K562 treated with DMSO at 1 percent for 12 hours (cell line): ENCODE results near the gene P2RX6. TPM values are rescaled to one million over a fixed set of nuclear protein-coding genes. Genes with fewer than 3 reads are reported as not detected.

Source experiments
- total RNA-seq: library from RNA; unstranded; fragments of 300-600 nt; gene quantifications from 2 replicates; pipeline ENCODE4 v1.2.3, GENCODE V29; 2022; ENCODE audit not compliant: insufficient read depth

The P2RX6 gene
- 2.0 and 3.0 TPM in 2 replicates for total RNA-seq

DNA sequence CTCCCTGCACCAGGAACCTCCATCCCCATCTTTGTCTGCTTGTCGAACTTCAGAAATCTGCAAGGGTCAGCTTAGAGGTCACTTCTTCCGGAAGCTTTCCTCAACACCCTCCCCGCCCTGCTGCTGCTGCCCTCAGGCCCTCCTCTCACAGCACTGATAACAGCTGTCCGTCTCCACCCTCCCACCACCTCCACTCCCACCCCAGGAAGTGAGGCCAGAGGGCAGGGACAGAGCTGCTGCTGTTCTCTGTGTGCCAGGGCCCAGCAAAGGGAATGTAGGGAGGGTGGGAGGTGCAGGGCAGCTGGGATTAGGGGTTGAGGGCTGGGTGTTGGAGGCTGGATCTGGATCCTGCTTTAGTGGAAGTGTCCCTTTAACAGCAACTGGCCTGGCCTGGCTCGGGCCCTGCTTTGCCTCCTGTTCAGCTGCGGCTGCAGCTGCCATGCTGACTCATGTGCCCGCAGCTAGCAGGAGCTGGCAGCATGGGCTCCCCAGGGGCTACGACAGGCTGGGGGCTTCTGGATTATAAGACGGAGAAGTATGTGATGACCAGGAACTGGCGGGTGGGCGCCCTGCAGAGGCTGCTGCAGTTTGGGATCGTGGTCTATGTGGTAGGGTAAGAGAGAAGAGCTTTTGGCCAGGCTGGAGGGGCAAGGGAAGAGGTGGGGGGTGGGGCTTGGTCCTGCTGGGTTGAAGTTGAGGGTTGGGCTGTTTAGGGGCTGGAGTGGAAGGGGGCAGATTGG lies at the start of gene P2RX6:
TSS of gene P2RX6 (plus strand) at position 440 of the 740 bp plus-strand sequence. CDS start at position 450, 10 bp downstream.

DNA sequence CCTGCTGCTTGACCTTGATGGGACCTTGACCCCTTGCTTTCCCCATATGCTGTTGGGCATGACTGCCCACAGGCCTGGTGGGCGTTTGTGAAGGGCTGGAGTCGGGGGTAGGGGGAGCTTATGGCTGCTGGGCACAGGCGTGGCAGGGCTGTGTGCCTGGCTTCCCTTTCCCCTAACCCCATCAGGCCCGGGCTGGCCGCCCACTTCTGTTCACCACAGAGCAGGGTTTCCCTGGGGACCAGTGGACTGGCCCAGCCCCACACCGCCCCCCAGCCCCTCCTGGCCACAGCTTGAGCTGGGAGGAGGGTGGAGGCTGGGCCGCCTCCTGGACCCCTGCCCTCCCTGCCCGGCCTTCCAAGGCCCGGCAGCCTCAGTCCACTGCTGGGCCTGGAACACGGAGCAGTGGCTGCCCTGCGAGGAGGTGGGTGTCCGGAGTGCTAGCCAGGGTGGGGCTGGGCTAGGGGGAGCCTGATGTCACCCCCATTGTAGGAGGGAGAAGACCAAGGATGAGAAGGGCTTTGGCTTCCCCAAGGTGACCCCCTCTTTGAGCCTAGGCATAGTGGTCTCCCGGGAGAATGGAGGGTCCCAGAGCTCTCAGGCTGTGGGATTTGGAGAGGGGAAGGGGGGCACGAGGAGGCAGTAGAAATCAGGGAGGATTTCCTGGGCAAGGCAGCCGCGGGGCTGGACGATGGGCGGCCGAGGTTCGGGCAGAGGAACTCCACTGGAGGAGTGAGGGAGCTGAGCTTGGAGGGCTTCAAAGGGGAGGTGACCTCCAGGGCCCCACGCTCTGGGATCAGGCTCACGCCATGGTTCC lies 47.9 kb upstream of the P2RX6 start, which contains the start of gene AIFM3:
TSS of gene AIFM3 (plus strand) at position 373 of the 814 bp plus-strand sequence. CDS start 690 bp downstream, outside the sequence.

DNA sequence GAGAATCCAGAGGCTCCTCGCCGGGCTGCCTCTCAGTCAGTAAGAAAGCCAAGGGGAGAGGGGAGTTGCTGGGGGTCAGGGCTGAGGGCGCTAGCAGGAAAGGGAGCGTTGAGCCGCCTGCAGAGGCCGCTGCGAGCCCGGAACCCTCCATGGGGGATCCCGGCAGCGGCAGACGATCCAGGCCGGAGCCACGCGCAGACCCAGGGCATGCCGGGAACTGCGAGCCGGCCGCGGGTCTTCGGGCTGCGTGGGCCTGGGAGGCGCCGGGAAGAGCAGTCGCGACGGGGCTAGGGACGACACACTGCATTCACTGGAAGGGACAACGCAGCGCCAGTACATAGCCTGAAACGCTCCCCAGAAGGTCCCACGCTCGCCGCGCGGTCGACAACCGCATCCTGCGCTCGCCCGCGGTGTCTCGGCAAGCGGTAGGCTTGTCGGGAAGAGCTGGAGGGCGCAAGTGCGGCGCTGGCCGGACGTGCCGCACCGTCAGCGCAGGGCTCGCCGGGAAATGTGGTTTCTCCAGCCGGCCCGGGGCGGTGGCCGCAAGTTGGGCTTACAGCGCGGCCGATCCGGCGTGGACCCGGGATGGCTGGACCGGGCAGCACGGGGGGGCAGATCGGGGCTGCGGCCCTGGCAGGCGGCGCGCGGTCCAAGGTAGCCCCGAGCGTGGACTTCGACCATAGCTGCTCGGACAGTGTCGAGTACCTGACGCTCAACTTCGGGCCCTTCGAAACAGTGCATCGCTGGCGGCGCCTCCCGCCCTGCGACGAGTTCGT lies 33.0 kb upstream of the P2RX6 start, which contains the start of gene LZTR1:
TSS of gene LZTR1 (plus strand) at position 511 of the 776 bp plus-strand sequence. CDS start at position 586, 75 bp downstream.

DNA sequence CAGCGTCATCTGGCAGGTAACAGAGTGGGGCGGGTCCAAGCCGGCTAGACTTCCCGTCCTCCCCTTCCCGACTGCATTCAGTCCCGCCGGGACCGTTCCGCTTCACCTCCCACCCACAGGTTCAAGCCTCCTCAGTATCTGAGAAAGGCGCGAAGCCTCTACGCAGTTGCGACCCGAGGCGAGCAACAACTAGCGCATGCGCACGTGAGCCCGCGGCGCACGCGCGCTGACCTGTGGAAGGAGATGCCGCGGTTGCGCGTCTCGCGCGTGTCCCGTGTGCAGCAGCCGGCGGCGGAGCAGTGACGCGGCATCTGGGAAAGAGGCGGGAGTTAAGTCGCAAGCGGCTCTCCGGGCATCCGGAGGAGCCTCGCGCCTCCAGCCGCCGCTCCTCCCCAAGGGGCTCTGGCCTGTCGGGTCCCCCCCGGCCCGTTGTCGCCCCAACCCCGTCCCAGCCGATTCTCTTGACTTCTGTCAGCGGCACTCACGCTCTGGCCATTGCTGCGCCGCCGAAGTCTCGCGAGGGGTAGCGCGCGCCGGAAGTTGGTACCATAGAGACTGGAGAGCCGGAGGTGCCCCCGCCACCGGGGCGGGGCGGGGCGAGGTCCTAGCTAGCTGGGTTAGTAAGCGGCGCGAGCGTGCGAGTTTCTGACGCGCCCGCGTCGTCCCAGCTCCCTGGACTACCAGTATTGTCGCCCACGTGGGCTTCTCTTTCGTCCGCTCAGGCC lies 13.2 kb upstream of the P2RX6 start, which contains the start of gene THAP7:
TSS of gene THAP7 (minus strand) at position 518 of the 725 bp plus-strand sequence. CDS start at position 311, 207 bp downstream.

DNA sequence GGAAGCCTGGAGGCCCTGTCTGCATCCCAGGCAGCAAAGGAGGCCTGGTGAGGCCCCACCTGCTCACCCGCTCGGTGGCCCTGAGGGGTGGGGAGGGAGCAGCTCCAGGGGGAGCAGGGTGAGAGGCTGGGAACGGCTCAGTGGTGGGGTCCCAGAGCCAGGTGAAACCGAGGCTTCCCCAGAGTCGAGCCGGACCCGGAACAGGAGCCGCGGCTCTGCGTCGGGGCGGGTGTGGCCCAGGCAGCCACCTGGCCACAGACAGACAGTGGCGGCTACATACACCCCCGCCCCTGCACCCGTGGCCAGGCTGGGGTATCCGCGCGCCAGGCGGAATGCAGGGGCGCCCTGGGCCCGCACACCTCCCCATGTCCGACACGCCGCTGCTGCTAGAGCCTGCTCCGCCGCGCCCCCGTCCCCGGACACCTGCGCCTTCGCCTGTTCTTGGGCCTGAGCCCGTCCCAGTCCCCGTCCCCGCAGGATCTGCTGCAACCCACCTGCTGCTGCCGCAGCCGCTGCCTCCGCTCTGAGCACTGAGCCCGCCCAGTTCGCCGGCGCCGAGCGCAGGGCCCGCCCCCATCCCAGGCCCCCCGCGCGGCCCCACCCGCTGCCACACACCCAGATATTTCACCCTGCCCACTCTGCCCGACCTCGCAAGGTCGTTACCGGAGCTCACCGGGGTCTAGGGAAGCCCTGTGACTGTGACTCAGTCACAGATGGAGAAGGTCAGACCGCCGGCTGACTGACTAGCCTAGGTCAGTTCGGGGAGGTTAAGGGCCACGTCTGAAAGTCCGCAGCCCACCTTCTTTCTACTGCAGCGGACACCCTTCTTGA lies 17.3 kb downstream of the P2RX6 start, which contains the start of gene SLC7A4:
TSS of gene SLC7A4 (minus strand) at position 525 of the 831 bp plus-strand sequence. CDS start 749 bp downstream, outside the sequence.

DNA sequence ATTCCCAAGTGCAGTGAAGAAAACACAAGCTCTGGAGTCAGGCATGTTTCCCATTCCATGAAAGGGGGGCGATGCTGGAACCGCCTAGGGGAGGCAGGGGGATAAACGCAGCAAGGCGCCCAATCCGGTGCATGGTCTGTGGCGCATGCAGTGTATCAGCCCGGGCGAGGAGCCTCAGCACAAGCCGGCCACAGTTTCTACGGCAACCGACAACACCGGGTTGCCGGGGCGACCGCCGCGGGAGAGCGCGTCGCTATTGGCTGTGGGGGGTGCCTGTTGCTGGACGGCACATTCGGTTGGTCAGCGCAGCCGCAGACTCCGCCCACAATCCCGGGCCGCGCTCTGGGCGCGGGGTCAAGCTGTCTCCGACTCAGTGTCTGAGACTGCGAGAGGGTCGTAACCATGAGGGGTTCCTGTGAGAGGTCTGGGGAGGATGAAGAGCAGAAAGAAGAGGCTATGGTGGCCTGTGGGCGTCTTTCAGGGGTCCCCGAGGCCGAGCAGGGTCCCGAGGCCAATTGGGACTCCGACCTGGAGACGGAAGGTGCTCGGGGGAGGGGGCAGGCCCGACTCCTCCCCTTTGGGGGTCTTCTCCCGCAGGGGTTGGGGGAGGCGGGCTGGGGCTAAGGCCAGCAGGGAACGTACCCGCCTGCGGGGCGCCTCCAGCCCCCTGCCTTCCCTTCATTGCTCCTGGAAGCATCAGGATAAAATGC lies 30.8 kb downstream of the P2RX6 start, which contains the start of gene LRRC74B:
TSS of gene LRRC74B (plus strand) at position 362 of the 710 bp plus-strand sequence. CDS start at position 403, 41 bp downstream.

Other genes with a start within 250 kb of the P2RX6 start
- not detected in 2 replicates for gene SERPIND1, start 241.1 kb upstream of the P2RX6 start, total RNA-seq
- 121 and 259 TPM in 2 replicates for gene PI4KA, start 156.4 kb upstream of the P2RX6 start, total RNA-seq
- gene SNAP29, start 156.2 kb upstream of the P2RX6 start, total RNA-seq, result 63.8 and 99.1 TPM in 2 replicates
- 68.0 and 179 TPM in 2 replicates for gene CRKL, start 97.8 kb upstream of the P2RX6 start, total RNA-seq
- gene AIFM3, start 47.9 kb upstream of the P2RX6 start, total RNA-seq, result not detected in 2 replicates
- 35.9 and 64.3 TPM in 2 replicates for gene LZTR1, start 32.9 kb upstream of the P2RX6 start, total RNA-seq
- gene THAP7, start 13.0 kb upstream of the P2RX6 start, total RNA-seq, result 171 and 193 TPM in 2 replicates
- gene SLC7A4, start 17.4 kb downstream of the P2RX6 start, total RNA-seq, result not detected in 2 replicates
- not detected in 2 replicates for gene LRRC74B, start 30.8 kb downstream of the P2RX6 start, total RNA-seq